ENCODE results near the gene EHBP1. TPM values are rescaled to one million over a fixed set of nuclear protein-coding genes. Genes with fewer than 3 reads are reported as not detected.

Gene EHBP1
- total RNA-seq, 4 donors from 2014 or later = 42.9 to 116 (median 58.3) TPM

DNA sequence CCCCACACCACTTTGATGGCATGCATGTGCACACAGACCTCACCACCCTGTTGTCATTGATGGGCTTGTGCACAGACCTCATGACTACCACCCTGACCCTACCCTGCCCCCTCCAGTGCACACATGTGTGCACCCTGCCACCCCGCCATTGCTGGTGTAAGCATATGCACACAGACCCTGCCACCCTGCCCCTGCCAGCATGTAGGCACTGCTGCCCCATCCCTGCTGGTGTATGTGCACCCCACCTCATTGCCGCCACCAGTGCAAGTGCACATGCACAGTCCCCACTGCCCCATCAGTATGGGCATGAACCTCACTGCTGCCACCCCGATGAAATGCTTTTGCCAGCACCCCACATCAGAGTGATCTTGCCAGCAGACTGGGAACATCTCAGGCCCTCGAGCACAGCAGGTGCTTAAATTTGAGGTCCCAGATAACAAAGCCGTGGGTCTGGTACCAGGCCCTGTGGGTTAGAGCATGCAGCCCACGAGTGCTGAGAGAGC lies 169.4 kb downstream of the EHBP1 start:
- no peak overlapping the region for H3K27ac ChIP-seq
- TF ChIP-seq EP300 (IDR thresholded peaks at IDR 0.05) = no peak
- TF ChIP-seq POLR2A (IDR thresholded peaks at IDR 0.05) = no peak
- TF ChIP-seq, protein P1, sequence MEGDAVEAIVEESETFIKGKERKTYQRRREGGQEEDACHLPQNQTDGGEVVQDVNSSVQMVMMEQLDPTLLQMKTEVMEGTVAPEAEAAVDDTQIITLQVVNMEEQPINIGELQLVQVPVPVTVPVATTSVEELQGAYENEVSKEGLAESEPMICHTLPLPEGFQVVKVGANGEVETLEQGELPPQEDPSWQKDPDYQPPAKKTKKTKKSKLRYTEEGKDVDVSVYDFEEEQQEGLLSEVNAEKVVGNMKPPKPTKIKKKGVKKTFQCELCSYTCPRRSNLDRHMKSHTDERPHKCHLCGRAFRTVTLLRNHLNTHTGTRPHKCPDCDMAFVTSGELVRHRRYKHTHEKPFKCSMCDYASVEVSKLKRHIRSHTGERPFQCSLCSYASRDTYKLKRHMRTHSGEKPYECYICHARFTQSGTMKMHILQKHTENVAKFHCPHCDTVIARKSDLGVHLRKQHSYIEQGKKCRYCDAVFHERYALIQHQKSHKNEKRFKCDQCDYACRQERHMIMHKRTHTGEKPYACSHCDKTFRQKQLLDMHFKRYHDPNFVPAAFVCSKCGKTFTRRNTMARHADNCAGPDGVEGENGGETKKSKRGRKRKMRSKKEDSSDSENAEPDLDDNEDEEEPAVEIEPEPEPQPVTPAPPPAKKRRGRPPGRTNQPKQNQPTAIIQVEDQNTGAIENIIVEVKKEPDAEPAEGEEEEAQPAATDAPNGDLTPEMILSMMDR (IDR thresholded peaks at IDR 0.05) = no peak
- no peak for TF ChIP-seq POLR2AphosphoS5 (IDR thresholded peaks at IDR 0.05)
- 99% methylated on average over 6 of the region's 6 CpGs for WGBS
- H3K27me3 ChIP-seq = no peaks in the 10 kb centered on the region
- peaks cover 4% of the 10 kb centered on the region for H3K9me3 ChIP-seq
- H3K36me3 ChIP-seq = peaks cover 43% of the 10 kb centered on the region
- H3K4me3 ChIP-seq = no peak overlapping the region
- no peak for DNase-seq (ENCODE audit: low spot score in 2 of 2)
- H3K4me1 ChIP-seq = no peaks in the 10 kb centered on the region

DNA sequence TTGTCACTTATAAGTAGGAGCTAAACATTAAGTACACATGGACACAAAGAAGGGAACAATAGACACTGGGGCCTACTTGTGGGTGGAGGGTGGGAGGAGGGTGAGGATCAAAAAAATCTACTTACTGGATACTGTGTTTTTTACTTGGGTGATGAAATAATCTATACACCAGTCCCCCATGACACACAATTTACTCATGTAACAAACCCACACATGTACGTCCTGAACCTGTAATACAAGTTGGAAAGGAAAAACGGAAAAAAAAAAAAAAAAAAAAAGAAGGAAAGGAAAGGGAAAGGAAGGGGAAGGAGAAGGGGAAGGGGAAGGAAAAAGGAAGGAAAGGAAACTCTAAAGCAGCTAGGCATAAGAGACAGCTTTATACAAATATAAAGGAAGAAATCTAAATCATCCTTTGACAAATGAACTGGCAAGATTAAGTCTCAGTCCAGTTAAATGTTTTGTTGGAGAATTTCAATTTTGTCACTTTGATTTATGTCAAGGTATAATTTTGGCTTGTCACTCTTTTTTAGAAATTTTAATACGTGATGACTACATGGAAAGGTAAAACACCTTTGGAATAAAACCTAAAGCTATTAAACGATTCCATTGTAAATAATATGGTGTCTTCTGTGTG lies 175.8 kb downstream of the EHBP1 start:
- Histone ChIP-seq H3K36me3 (peaks cover 15% of the 10 kb centered on the region), H3K4me1 (peaks cover 2% of the 10 kb centered on the region), H3K9me3 (no peaks in the 10 kb centered on the region), H3K27me3 (no peaks in the 10 kb centered on the region), H3K4me3 (no peak overlapping the region), H3K27ac (no peak overlapping the region)
- WGBS = 78% methylated on average over 4 of the region's 4 CpGs
- no peak for TF ChIP-seq EP300 (IDR thresholded peaks at IDR 0.05)
- TF ChIP-seq, protein P1 (IDR thresholded peaks at IDR 0.05) = no peak
- no peak for TF ChIP-seq POLR2A (IDR thresholded peaks at IDR 0.05)
- TF ChIP-seq POLR2AphosphoS5 (IDR thresholded peaks at IDR 0.05) = no peak
- DNase-seq (ENCODE audit: low spot score in 2 of 2) = no peak

DNA sequence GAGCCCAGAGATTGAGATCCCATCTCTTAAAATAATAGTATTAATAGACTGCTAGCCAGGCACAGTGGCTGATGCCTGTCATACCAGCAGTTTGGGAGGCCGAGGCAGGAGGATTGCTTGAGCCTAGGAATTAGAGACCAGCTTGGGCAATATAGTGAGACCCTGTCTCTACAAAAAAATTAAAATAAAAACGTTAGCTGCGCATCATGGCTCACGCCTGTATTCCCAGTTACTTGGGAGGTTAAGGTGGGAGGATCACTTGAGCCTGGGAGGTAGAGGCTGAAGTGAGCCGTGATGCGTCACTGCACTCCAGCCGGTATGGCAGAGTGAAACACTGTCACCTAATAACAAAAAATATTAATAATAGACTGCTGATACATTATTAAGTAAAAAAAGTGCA lies 178.1 kb downstream of the EHBP1 start:
- Histone ChIP-seq H3K27ac (no peak overlapping the region), H3K4me3 (no peak overlapping the region), H3K4me1 (peaks cover 2% of the 10 kb centered on the region), H3K36me3 (no peaks in the 10 kb centered on the region), H3K27me3 (no peaks in the 10 kb centered on the region), H3K9me3 (no peaks in the 10 kb centered on the region)
- no peak for DNase-seq (ENCODE audit: low spot score in 2 of 2)
- WGBS = 98% methylated on average over 7 of the region's 7 CpGs
- TF ChIP-seq POLR2A (IDR thresholded peaks at IDR 0.05) (no peak), EP300 (IDR thresholded peaks at IDR 0.05) (no peak), POLR2AphosphoS5 (IDR thresholded peaks at IDR 0.05) (no peak)
- TF ChIP-seq, protein P1 (IDR thresholded peaks at IDR 0.05) = no peak

- Histone ChIP-seq H3K36me3 (no peaks in the 10 kb centered on the region), H3K27me3 (no peaks in the 10 kb centered on the region), H3K9me3 (no peaks in the 10 kb centered on the region), H3K27ac (no peak overlapping the region), H3K4me1 (peaks cover 2% of the 10 kb centered on the region), H3K4me3 (no peak overlapping the region)
- 74% methylated on average over 2 of the region's 2 CpGs for WGBS
- no peak for DNase-seq (ENCODE audit: low spot score in 2 of 2)
- TF ChIP-seq POLR2A (IDR thresholded peaks at IDR 0.05) (no peak), POLR2AphosphoS5 (IDR thresholded peaks at IDR 0.05) (no peak), EP300 (IDR thresholded peaks at IDR 0.05) (no peak)
- TF ChIP-seq, protein P1 (IDR thresholded peaks at IDR 0.05) = no peak
Observed at GRCh38 chr2:62884086-62884485, 178.6 kb downstream of the EHBP1 start.

GRCh38 chr2:62884514-62884913 lies 179.0 kb downstream of the EHBP1 start:
- Histone ChIP-seq H3K4me3 (no peak overlapping the region), H3K9me3 (no peaks in the 10 kb centered on the region), H3K36me3 (no peaks in the 10 kb centered on the region), H3K27me3 (no peaks in the 10 kb centered on the region), H3K4me1 (peaks cover 2% of the 10 kb centered on the region), H3K27ac (no peak overlapping the region)
- no peak for TF ChIP-seq POLR2A (IDR thresholded peaks at IDR 0.05)
- TF ChIP-seq EP300 (IDR thresholded peaks at IDR 0.05) = no peak
- no peak for TF ChIP-seq POLR2AphosphoS5 (IDR thresholded peaks at IDR 0.05)
- TF ChIP-seq, protein P1 (IDR thresholded peaks at IDR 0.05) = no peak
- WGBS = 46% methylated on average over 1 of the region's 1 CpG
- DNase-seq (ENCODE audit: low spot score in 2 of 2) = no peak

All from suprapubic skin (tissue), 4 donors.